ENCODE results near the gene SOWAHA.
A peak's percentile ranks its signal among the peaks of the same experiment; 100 is the strongest.

SOWAHA gene

DNA sequence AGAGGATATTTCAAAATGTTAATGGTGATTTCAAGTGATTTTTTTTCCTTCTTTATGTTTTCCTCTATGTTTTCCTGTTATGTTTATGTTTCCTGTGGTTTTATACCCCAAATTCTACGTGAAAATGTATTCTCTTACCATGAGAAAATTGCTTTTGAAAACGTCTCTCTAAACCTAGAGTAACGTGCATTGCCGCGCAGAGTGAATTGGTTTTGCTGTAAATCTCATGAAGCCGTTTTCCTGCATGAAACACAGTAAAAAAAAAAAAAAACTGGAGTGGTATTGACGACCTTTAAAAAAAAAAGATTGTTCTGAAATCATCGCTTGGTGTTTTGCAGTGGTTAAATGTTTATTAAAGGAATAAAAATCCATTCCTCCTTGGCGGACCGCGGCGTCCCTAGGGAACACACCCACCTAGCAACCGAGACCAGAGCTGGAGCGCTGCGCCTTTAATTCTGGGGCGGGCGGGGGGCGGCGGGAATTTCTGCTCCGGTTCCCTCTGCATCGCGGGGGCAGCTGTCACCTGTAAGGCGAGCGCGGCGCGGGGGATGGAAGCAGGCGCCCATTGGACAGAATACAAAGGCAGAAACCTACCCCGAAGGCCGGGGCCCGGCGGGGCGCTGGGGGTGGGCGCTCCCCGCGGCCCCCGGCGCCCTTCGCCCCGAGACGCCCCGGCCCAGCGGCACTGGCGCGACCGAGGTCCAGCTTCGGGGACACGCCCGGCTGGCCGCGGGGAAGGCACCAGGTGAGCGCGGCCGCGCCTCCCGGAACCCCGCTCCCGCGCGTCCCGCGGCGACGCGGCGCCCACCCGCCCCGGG is at the start of gene SOWAHA:
SOWAHA (plus strand) TSS at position 522 of the 818 bp plus-strand sequence. CDS start 320 bp downstream, outside the sequence.
- H3K9me3 ChIP-seq (ENCODE audit: control insufficient read depth in 5 of 5, low read length in 5 of 5): no peaks in the 10 kb centered on the region
- no peaks in the 10 kb centered on the region for H3K36me3 ChIP-seq (ENCODE audit: control insufficient read depth in 5 of 5, insufficient read depth in 5 of 5, low read length in 5 of 5)
- no peak within 1 kb of the TSS for H3K27ac ChIP-seq (ENCODE audit: low read depth, low read length)
- peak within 1 kb of the TSS in 4 of 5 donors; percentile 36 to 63 (median 48) for H3K4me3 ChIP-seq (ENCODE audit: low read depth in 1 of 5, low read length in 5 of 5)
- H3K27me3 ChIP-seq (ENCODE audit: control insufficient read depth in 5 of 5, insufficient read depth in 4 of 5, low read length in 5 of 5): peaks cover 0 to 18% (median 9%) of the 10 kb centered on the region in 5 donors
- peak within 1 kb of the TSS in 3 of 5 donors; percentile 13 to 56 (median 37) for H3K9ac ChIP-seq (ENCODE audit: low read length in 5 of 5)
- peaks cover 0 to 22% (median 12%) of the 10 kb centered on the region in 5 donors for H3K4me1 ChIP-seq (ENCODE audit: control insufficient read depth in 5 of 5, insufficient read depth in 5 of 5, low read length in 5 of 5)

DNA sequence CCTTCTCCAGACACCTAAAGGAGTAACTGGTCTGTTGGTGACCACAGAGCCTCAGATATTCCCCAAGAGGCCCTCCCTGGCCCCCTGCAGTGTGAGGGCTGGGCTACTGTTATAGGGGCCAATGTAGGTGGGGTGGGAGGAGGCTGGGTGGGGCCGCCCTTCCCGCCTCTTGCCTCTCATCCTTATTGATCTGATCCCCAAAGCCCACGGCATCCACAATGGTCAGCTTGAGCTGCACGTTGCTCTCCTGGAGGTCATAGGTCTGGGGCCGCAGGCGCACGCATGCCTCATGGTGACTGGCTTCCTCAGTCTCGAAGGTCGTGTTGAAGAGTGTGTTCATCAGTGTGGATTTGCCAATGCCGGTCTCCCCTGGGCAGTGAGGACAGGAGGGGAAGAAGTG is 49.1 kb upstream of the SOWAHA start:
- Histone ChIP-seq H3K4me1 (ENCODE audit: control insufficient read depth in 5 of 5, insufficient read depth in 5 of 5, low read length in 5 of 5) (peaks cover 2 to 33% (median 27%) of the 10 kb centered on the region in 5 donors), H3K4me3 (ENCODE audit: low read depth in 1 of 5, low read length in 5 of 5) (no peak overlapping the region), H3K27me3 (ENCODE audit: control insufficient read depth in 5 of 5, insufficient read depth in 4 of 5, low read length in 5 of 5) (no peaks in the 10 kb centered on the region), H3K36me3 (ENCODE audit: control insufficient read depth in 5 of 5, insufficient read depth in 5 of 5, low read length in 5 of 5) (peaks cover 0 to 62% (median 59%) of the 10 kb centered on the region in 5 donors), H3K27ac (ENCODE audit: low read depth, low read length) (no peak overlapping the region), H3K9ac (ENCODE audit: low read length in 5 of 5) (no peak overlapping the region), H3K9me3 (ENCODE audit: control insufficient read depth in 5 of 5, low read length in 5 of 5) (no peaks in the 10 kb centered on the region)

- no peak overlapping the region for H3K27ac ChIP-seq (ENCODE audit: low read depth, low read length)
- H3K36me3 ChIP-seq (ENCODE audit: control insufficient read depth in 5 of 5, insufficient read depth in 5 of 5, low read length in 5 of 5): peaks cover 0 to 55% (median 52%) of the 10 kb centered on the region in 5 donors
- H3K4me1 ChIP-seq (ENCODE audit: control insufficient read depth in 5 of 5, insufficient read depth in 5 of 5, low read length in 5 of 5): peaks cover 2 to 33% (median 27%) of the 10 kb centered on the region in 5 donors
Observed at GRCh38 chr5:132764671-132765238, 48.3 kb upstream of the SOWAHA start.

DNA sequence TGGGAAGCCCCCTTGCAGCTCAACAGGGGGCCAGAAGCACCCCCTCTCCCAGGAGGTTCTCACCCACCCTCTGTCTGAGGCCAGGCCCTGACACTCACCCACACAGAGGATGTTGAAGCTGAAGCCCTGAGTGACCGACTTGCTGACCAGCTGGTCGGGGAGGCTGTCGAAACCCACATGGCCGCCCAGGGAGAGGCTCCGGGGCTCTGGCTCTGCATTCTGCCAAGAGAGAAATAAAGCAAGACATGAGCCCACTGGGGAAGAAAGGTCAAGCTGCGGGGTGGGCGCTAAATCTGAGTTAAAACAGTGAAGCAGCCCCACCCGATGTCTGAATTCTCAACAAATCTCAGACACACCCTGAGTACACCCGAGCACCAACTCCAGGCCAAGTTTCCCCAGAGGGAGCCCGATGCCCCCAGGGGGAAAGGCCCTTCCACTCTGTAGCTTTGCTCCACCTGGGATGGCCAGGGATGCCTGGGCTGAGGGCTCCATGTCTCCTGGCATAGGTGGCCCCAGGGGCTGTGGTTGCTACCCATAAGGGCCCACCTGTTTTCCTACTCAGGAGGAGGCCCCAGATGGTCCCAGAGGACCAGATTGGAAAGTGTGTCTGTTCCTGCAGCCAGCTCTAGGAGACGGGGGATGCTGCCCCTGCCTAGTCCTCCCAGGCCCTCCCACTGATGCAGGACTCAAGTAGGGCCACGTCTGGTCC is 47.6 kb upstream of the SOWAHA start:
- Histone ChIP-seq H3K27me3 (ENCODE audit: control insufficient read depth in 5 of 5, insufficient read depth in 4 of 5, low read length in 5 of 5) (no peaks in the 10 kb centered on the region), H3K4me3 (ENCODE audit: low read depth in 1 of 5, low read length in 5 of 5) (no peak overlapping the region), H3K9me3 (ENCODE audit: control insufficient read depth in 5 of 5, low read length in 5 of 5) (no peaks in the 10 kb centered on the region), H3K36me3 (ENCODE audit: control insufficient read depth in 5 of 5, insufficient read depth in 5 of 5, low read length in 5 of 5) (peaks cover 0 to 48% (median 44%) of the 10 kb centered on the region in 5 donors), H3K27ac (ENCODE audit: low read depth, low read length) (no peak overlapping the region), H3K4me1 (ENCODE audit: control insufficient read depth in 5 of 5, insufficient read depth in 5 of 5, low read length in 5 of 5) (peaks cover 2 to 33% (median 27%) of the 10 kb centered on the region in 5 donors), H3K9ac (ENCODE audit: low read length in 5 of 5) (no peak overlapping the region)

More at GRCh38 chr5:132764671-132765238, 48.3 kb upstream of the SOWAHA start:
- H3K27me3 ChIP-seq (ENCODE audit: control insufficient read depth in 5 of 5, insufficient read depth in 4 of 5, low read length in 5 of 5): no peaks in the 10 kb centered on the region
- H3K4me3 ChIP-seq (ENCODE audit: low read depth in 1 of 5, low read length in 5 of 5): no peak overlapping the region
- H3K9ac ChIP-seq (ENCODE audit: low read length in 5 of 5): no peak overlapping the region
- no peaks in the 10 kb centered on the region for H3K9me3 ChIP-seq (ENCODE audit: control insufficient read depth in 5 of 5, low read length in 5 of 5)

DNA sequence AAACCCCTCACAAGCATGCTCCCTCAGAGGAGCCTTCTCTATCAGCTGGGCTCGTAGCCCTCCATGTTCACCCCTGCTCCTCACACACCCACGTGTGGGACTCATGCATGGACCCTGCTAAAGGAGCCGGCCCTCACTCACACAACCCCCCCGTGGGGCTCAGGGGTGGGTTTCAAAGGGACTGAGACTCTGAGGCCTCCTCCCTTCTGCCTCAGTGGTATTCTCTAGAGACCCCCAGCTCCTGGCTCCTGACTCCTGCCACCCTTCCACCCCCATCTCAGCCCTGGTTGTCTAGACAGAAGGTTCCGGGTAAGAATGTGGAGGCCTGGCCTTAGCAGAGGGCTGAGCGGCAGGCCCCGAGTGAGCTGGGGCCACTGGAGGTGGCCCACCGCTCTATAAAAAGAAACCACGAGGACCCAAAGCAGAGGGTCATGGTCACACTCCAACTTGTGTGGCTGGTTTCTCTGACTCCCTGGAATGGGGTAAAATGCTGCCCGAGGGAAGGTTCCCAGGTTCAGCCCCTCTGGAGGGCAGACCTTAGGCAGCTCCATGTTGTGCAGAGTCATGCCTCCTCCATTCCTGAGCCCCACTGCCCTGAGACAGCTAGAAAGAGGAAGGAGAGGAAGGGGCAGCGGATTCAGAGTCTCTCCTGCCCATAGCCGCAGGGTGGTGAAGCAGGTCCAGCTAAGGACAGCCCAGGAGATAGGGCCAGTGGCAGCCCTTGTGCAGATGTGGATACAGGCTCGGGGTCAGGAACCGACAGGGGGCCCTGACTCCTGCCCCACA is 46.9 kb upstream of the SOWAHA start:
- H3K27me3 ChIP-seq (ENCODE audit: control insufficient read depth in 5 of 5, insufficient read depth in 4 of 5, low read length in 5 of 5): no peaks in the 10 kb centered on the region
- no peak overlapping the region for H3K9ac ChIP-seq (ENCODE audit: low read length in 5 of 5)
- peaks cover 2 to 40% (median 32%) of the 10 kb centered on the region in 5 donors for H3K4me1 ChIP-seq (ENCODE audit: control insufficient read depth in 5 of 5, insufficient read depth in 5 of 5, low read length in 5 of 5)
- H3K36me3 ChIP-seq (ENCODE audit: control insufficient read depth in 5 of 5, insufficient read depth in 5 of 5, low read length in 5 of 5): peaks cover 0 to 40% (median 37%) of the 10 kb centered on the region in 5 donors
- no peaks in the 10 kb centered on the region for H3K9me3 ChIP-seq (ENCODE audit: control insufficient read depth in 5 of 5, low read length in 5 of 5)
- no peak overlapping the region for H3K27ac ChIP-seq (ENCODE audit: low read depth, low read length)
- no peak overlapping the region for H3K4me3 ChIP-seq (ENCODE audit: low read depth in 1 of 5, low read length in 5 of 5)

- Histone ChIP-seq H3K9me3 (ENCODE audit: control insufficient read depth in 5 of 5, low read length in 5 of 5) (no peaks in the 10 kb centered on the region), H3K27ac (ENCODE audit: low read depth, low read length) (no peak overlapping the region), H3K4me3 (ENCODE audit: low read depth in 1 of 5, low read length in 5 of 5) (no peak overlapping the region), H3K27me3 (ENCODE audit: control insufficient read depth in 5 of 5, insufficient read depth in 4 of 5, low read length in 5 of 5) (no peaks in the 10 kb centered on the region), H3K4me1 (ENCODE audit: control insufficient read depth in 5 of 5, insufficient read depth in 5 of 5, low read length in 5 of 5) (peaks cover 2 to 45% (median 38%) of the 10 kb centered on the region in 5 donors), H3K9ac (ENCODE audit: low read length in 5 of 5) (no peak overlapping the region), H3K36me3 (ENCODE audit: control insufficient read depth in 5 of 5, insufficient read depth in 5 of 5, low read length in 5 of 5) (peaks cover 0 to 35% (median 32%) of the 10 kb centered on the region in 5 donors)
Observed at GRCh38 chr5:132766806-132767055, 46.4 kb upstream of the SOWAHA start.

DNA sequence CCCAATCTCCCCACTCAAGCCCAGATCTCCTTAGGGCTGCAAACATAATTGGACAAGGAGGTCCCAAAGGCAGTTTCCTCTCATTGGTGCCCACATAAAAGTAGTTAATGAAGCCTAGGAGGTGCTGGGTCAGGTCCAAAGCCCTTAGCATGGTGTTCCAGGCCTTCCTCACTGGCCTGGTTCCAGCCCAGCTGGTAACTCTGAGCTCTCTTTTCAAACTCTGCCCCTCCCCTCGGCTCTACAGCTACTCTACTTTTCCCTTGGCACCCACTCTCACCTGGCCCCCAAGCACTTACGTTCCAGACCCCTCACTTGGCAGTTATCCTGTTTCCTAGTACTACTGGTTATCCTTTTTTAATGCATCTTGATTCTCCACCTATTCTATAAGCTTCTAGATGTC is 46.0 kb upstream of the SOWAHA start:
- H3K27me3 ChIP-seq (ENCODE audit: control insufficient read depth in 5 of 5, insufficient read depth in 4 of 5, low read length in 5 of 5): no peaks in the 10 kb centered on the region
- H3K9ac ChIP-seq (ENCODE audit: low read length in 5 of 5): no peak overlapping the region
- H3K9me3 ChIP-seq (ENCODE audit: control insufficient read depth in 5 of 5, low read length in 5 of 5): no peaks in the 10 kb centered on the region
- peaks cover 0 to 31% (median 30%) of the 10 kb centered on the region in 5 donors for H3K36me3 ChIP-seq (ENCODE audit: control insufficient read depth in 5 of 5, insufficient read depth in 5 of 5, low read length in 5 of 5)
- no peak overlapping the region for H3K4me3 ChIP-seq (ENCODE audit: low read depth in 1 of 5, low read length in 5 of 5)
- peaks cover 2 to 50% (median 42%) of the 10 kb centered on the region in 5 donors for H3K4me1 ChIP-seq (ENCODE audit: control insufficient read depth in 5 of 5, insufficient read depth in 5 of 5, low read length in 5 of 5)
- H3K27ac ChIP-seq (ENCODE audit: low read depth, low read length): no peak overlapping the region

GRCh38 chr5:132768485-132768868 is 44.6 kb upstream of the SOWAHA start:
- no peak overlapping the region for H3K9ac ChIP-seq (ENCODE audit: low read length in 5 of 5)
- H3K27me3 ChIP-seq (ENCODE audit: control insufficient read depth in 5 of 5, insufficient read depth in 4 of 5, low read length in 5 of 5): no peaks in the 10 kb centered on the region
- H3K27ac ChIP-seq (ENCODE audit: low read depth, low read length): no peak overlapping the region
- H3K36me3 ChIP-seq (ENCODE audit: control insufficient read depth in 5 of 5, insufficient read depth in 5 of 5, low read length in 5 of 5): peaks cover 0 to 19% (median 18%) of the 10 kb centered on the region in 5 donors
- H3K4me1 ChIP-seq (ENCODE audit: control insufficient read depth in 5 of 5, insufficient read depth in 5 of 5, low read length in 5 of 5): peaks cover 2 to 57% (median 55%) of the 10 kb centered on the region in 5 donors
- H3K4me3 ChIP-seq (ENCODE audit: low read depth in 1 of 5, low read length in 5 of 5): no peak overlapping the region
- H3K9me3 ChIP-seq (ENCODE audit: control insufficient read depth in 5 of 5, low read length in 5 of 5): no peaks in the 10 kb centered on the region

DNA sequence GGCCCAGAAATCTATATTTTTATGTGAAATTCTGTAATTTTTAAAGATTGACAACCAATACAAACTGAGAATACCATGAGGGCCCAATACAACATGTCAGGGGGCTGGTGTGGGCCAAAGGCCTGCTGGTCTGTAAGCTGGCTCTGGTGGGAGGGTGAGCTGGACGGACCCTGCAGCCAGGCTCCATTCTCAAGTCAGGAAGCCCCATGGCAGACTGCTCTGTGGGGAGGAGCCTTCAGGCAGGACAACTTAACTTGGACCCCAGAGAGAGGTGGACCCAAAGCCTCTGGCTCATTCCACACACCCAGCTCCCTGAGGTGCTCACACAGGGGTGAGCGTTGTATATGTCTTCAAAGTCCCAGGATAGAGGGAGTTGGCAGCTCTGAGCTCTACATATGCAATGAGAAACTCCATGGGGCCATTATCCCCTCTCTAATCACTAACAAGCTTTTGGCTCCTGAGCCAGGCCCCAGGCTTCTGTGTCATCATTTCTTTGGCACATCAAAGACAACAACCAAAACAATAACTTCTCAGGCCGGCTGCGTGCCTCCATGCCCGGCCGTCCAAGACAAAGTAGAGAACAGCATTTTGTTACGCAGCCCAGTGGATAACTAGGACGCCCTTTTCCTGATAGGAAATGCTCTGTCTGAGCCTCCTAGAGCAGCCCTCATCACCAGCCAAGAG is 42.5 kb upstream of the SOWAHA start:
- Histone ChIP-seq H3K36me3 (ENCODE audit: control insufficient read depth in 5 of 5, insufficient read depth in 5 of 5, low read length in 5 of 5) (no peaks in the 10 kb centered on the region), H3K27me3 (ENCODE audit: control insufficient read depth in 5 of 5, insufficient read depth in 4 of 5, low read length in 5 of 5) (no peaks in the 10 kb centered on the region), H3K9ac (ENCODE audit: low read length in 5 of 5) (no peak overlapping the region), H3K9me3 (ENCODE audit: control insufficient read depth in 5 of 5, low read length in 5 of 5) (no peaks in the 10 kb centered on the region), H3K27ac (ENCODE audit: low read depth, low read length) (no peak overlapping the region), H3K4me1 (ENCODE audit: control insufficient read depth in 5 of 5, insufficient read depth in 5 of 5, low read length in 5 of 5) (peaks cover 8 to 71% (median 67%) of the 10 kb centered on the region in 5 donors), H3K4me3 (ENCODE audit: low read depth in 1 of 5, low read length in 5 of 5) (no peak overlapping the region)
